ENCODE measurements around the gene MTERF2. TPM values are rescaled to one million over a fixed set of nuclear protein-coding genes. Genes with fewer than 3 reads are reported as not detected.

MTERF2 gene
- total RNA-seq, 1 donor, result 3.6 TPM

DNA sequence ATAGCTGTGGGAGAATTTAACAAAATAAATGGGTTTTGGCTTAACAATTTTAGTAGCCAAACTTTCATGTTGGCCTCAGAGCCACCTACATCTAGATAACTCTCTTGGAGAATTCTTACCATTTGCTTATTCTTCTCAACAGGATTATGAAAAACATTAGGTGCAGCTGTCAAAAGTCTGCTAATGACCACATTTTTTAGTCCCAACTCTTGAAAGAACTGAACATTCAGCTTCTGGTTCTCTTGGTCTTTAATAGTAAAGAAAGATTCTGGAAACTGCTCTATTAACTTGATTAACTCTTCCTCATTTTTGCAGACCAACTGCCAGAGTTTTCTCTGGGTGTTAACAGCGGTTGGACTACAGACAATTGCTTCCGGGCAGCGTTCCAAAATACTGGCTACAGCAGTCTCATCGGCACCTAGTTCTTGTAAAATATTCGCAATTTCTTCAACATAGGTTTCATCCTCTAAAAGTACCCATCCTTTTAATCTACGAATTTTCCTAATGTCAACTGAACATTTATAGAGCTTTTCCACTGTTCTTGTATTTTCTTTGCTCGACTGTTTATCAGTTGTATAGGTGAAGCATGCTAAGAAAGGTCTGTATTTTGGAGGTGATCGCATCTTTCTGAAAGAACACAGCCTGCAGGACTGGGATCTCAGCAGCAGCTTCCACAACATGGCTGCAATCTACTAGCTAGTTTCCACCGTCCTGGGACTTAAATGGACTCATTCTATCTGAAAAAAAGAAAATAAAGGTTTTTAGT, 8.7 kb downstream of the MTERF2 start:
- Histone ChIP-seq H4K20me1 (ENCODE audit: insufficient read depth, low read length) (peaks cover 48% of the 10 kb centered on the region), H3K36me3 (ENCODE audit: insufficient read depth, low read length) (peaks cover 43% of the 10 kb centered on the region), H3K4me1 (ENCODE audit: insufficient read depth, low read length) (peaks cover 49% of the 10 kb centered on the region), H3K4me2 (ENCODE audit: insufficient read depth, low read length) (no peak overlapping the region), H3K9me3 (ENCODE audit: low read depth, low read length) (no peaks in the 10 kb centered on the region), H3K27me3 (ENCODE audit: insufficient read depth, low read length) (no peaks in the 10 kb centered on the region), H2AFZ (ENCODE audit: low read length) (no peak overlapping the region), H3K27ac (ENCODE audit: low read depth, low read length) (no peak overlapping the region), H3K4me3 (ENCODE audit: insufficient read depth, low read length) (no peak overlapping the region), H3K79me2 (ENCODE audit: insufficient read depth, low read length) (peaks cover 6% of the 10 kb centered on the region)
- TF ChIP-seq, protein P1, sequence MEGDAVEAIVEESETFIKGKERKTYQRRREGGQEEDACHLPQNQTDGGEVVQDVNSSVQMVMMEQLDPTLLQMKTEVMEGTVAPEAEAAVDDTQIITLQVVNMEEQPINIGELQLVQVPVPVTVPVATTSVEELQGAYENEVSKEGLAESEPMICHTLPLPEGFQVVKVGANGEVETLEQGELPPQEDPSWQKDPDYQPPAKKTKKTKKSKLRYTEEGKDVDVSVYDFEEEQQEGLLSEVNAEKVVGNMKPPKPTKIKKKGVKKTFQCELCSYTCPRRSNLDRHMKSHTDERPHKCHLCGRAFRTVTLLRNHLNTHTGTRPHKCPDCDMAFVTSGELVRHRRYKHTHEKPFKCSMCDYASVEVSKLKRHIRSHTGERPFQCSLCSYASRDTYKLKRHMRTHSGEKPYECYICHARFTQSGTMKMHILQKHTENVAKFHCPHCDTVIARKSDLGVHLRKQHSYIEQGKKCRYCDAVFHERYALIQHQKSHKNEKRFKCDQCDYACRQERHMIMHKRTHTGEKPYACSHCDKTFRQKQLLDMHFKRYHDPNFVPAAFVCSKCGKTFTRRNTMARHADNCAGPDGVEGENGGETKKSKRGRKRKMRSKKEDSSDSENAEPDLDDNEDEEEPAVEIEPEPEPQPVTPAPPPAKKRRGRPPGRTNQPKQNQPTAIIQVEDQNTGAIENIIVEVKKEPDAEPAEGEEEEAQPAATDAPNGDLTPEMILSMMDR (IDR thresholded peaks at IDR 0.05; ENCODE audit: extremely low read depth, low read depth, low read length), result no peak
- DNase-seq (ENCODE audit: insufficient read length, low spot score, missing footprints), result no peak

DNA sequence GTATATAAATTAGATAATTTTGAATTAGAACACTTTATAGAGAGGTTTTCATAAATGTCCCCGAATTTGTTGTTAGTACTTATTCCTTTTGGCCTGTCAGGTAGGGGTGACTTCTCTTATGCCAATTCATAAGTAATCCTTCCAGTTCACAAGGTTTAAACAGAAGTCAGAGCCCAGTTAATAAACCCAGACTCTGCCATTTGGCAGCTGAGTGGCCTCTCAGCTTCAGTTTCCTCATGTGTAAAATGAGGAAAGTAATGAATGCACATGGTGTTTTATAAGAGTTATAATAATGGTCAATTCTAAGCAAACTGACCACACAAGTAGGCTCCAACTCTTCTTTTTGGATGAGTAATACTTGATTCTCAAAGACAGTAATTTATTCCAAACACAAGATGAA, 10.3 kb downstream of the MTERF2 start:
- no peak for DNase-seq (ENCODE audit: insufficient read length, low spot score, missing footprints)
- TF ChIP-seq, protein P1 (IDR thresholded peaks at IDR 0.05; ENCODE audit: extremely low read depth, low read depth, low read length), result no peak
- Histone ChIP-seq H4K20me1 (ENCODE audit: insufficient read depth, low read length) (peaks cover 60% of the 10 kb centered on the region), H3K27me3 (ENCODE audit: insufficient read depth, low read length) (no peaks in the 10 kb centered on the region), H3K79me2 (ENCODE audit: insufficient read depth, low read length) (peaks cover 21% of the 10 kb centered on the region), H3K4me1 (ENCODE audit: insufficient read depth, low read length) (peaks cover 54% of the 10 kb centered on the region), H2AFZ (ENCODE audit: low read length) (no peak overlapping the region), H3K9me3 (ENCODE audit: low read depth, low read length) (no peaks in the 10 kb centered on the region), H3K4me2 (ENCODE audit: insufficient read depth, low read length) (peak overlapping the region; percentile 11), H3K4me3 (ENCODE audit: insufficient read depth, low read length) (no peak overlapping the region), H3K27ac (ENCODE audit: low read depth, low read length) (no peak overlapping the region), H3K36me3 (ENCODE audit: insufficient read depth, low read length) (peaks cover 55% of the 10 kb centered on the region)

DNA sequence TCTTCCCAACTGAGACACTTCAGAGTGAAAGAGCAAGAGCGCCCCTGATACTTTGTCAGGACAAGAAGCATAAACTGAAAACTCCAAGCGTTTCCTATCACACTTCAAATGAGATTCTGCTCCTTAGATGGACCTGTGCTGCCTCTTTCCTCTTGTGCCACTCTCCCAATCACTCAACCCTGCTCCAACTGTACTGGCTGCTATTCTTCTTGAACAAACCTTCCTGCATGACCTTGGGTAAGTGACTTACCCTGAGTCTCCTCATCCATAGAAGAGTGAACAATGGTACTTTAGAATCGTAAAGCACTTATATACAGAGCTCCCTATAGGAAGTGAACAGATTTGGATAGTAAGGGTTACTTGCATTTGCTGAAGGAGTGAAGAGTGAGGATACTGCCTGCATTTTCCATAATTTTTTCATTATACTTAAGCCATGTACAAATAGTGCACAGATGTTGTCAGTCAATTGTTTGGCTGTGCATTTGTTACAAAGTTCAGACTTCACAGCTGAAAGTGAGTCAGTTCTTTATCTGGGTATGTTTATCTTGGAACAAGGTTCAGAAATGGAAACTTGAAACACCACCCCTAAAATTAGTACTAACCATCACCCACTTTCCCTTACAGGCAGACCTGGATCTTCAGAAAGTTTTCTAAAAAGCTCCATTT, 10.8 kb downstream of the MTERF2 start:
- H3K4me1 ChIP-seq (ENCODE audit: insufficient read depth, low read length), result peaks cover 54% of the 10 kb centered on the region
- peaks cover 60% of the 10 kb centered on the region for H3K36me3 ChIP-seq (ENCODE audit: insufficient read depth, low read length)
- peaks cover 65% of the 10 kb centered on the region for H4K20me1 ChIP-seq (ENCODE audit: insufficient read depth, low read length)
- H3K4me3 ChIP-seq (ENCODE audit: insufficient read depth, low read length), result no peak overlapping the region
- no peaks in the 10 kb centered on the region for H3K27me3 ChIP-seq (ENCODE audit: insufficient read depth, low read length)
- H3K9me3 ChIP-seq (ENCODE audit: low read depth, low read length), result no peaks in the 10 kb centered on the region
- H3K27ac ChIP-seq (ENCODE audit: low read depth, low read length), result peak overlapping the region; percentile 15
- peak overlapping the region; percentile 20 for H3K4me2 ChIP-seq (ENCODE audit: insufficient read depth, low read length)
- peaks cover 26% of the 10 kb centered on the region for H3K79me2 ChIP-seq (ENCODE audit: insufficient read depth, low read length)
- H2AFZ ChIP-seq (ENCODE audit: low read length), result no peak overlapping the region
- DNase-seq (ENCODE audit: insufficient read length, low spot score, missing footprints), result peak; percentile 76
- TF ChIP-seq, protein P1 (IDR thresholded peaks at IDR 0.05; ENCODE audit: extremely low read depth, low read depth, low read length), result no peak

DNA sequence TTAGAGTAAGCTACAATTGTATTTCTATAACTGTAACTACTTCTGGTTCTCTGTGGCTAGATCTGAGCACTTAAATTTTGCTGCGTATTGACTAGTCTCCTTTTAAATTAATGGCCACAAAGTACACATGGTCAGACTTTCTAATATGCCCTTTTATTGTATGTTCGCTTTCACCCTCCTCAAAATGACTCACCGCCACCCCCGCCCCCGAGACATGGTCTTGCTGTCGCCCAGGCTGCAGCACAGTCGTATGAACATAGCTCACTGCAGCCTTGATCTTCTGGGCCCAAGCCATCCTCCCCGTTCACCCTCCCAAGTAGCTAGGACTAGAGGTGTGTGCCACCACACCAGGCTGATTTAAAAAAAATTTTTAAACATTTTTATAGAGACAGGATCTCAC, 11.8 kb downstream of the MTERF2 start:
- TF ChIP-seq, protein P1 (IDR thresholded peaks at IDR 0.05; ENCODE audit: extremely low read depth, low read depth, low read length), result no peak
- Histone ChIP-seq H3K4me2 (ENCODE audit: insufficient read depth, low read length) (no peak overlapping the region), H3K79me2 (ENCODE audit: insufficient read depth, low read length) (peaks cover 37% of the 10 kb centered on the region), H3K27me3 (ENCODE audit: insufficient read depth, low read length) (no peaks in the 10 kb centered on the region), H2AFZ (ENCODE audit: low read length) (no peak overlapping the region), H3K4me1 (ENCODE audit: insufficient read depth, low read length) (peaks cover 57% of the 10 kb centered on the region), H3K9me3 (ENCODE audit: low read depth, low read length) (no peaks in the 10 kb centered on the region), H3K27ac (ENCODE audit: low read depth, low read length) (no peak overlapping the region), H4K20me1 (ENCODE audit: insufficient read depth, low read length) (peaks cover 75% of the 10 kb centered on the region), H3K4me3 (ENCODE audit: insufficient read depth, low read length) (no peak overlapping the region), H3K36me3 (ENCODE audit: insufficient read depth, low read length) (peaks cover 70% of the 10 kb centered on the region)
- DNase-seq (ENCODE audit: insufficient read length, low spot score, missing footprints), result no peak
